Head of caudate nucleus (tissue), 42 donors: Measurements from ENCODE around the gene RNF43.

ENCODE experiments used
- DNase-seq, 42 donors: peaks; one replicate each; pipeline versions ENCODE4 v3.0.0 to v3.0.0-alpha.2; 2020 to 2021; ENCODE audit warnings: mixed read lengths in 7 of 42
- intact Hi-C: fragments of 100-400 bp; cut with DNase I; formaldehyde crosslinking; loops from one replicate; pipeline ENCODE4 v1.15.0; 2022

RNF43 gene

GRCh38 chr17:58370716-58371115 is 46.6 kb downstream of the RNF43 start:
- no peak for DNase-seq
- intact Hi-C loops = no loop called here

- DNase-seq = no peak
- intact Hi-C loops = no loop called here
Measured at GRCh38 chr17:58370309-58370708, 47.0 kb downstream of the RNF43 start.

GRCh38 chr17:58369214-58370031 is 47.9 kb downstream of the RNF43 start:
- intact Hi-C loops = no loop called here

GRCh38 chr17:58368860-58369213 is 48.5 kb downstream of the RNF43 start:
- DNase-seq = no peak
- intact Hi-C loops = no loop called here

More at GRCh38 chr17:58369214-58370031, 47.9 kb downstream of the RNF43 start:
- no peak for DNase-seq
